Activated T-cell treated with anti-CD3 and anti-CD28 coated beads for 48 hours (primary cell): Measurements from ENCODE around the gene RFC5.
A peak's percentile ranks its signal among the peaks of the same experiment; 100 is the strongest.
"Not testable (repeated sequence)": the region's sequence is repeated elsewhere in the genome, so short reads cannot be mapped to it uniquely, and the experiment has no call there.

Experiments used
- DNase-seq: peaks from one replicate; pipeline ENCODE4 v3.0.0-alpha.2; 2020; ENCODE audit warnings: low read depth

Gene RFC5, protein sequence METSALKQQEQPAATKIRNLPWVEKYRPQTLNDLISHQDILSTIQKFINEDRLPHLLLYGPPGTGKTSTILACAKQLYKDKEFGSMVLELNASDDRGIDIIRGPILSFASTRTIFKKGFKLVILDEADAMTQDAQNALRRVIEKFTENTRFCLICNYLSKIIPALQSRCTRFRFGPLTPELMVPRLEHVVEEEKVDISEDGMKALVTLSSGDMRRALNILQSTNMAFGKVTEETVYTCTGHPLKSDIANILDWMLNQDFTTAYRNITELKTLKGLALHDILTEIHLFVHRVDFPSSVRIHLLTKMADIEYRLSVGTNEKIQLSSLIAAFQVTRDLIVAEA

DNA sequence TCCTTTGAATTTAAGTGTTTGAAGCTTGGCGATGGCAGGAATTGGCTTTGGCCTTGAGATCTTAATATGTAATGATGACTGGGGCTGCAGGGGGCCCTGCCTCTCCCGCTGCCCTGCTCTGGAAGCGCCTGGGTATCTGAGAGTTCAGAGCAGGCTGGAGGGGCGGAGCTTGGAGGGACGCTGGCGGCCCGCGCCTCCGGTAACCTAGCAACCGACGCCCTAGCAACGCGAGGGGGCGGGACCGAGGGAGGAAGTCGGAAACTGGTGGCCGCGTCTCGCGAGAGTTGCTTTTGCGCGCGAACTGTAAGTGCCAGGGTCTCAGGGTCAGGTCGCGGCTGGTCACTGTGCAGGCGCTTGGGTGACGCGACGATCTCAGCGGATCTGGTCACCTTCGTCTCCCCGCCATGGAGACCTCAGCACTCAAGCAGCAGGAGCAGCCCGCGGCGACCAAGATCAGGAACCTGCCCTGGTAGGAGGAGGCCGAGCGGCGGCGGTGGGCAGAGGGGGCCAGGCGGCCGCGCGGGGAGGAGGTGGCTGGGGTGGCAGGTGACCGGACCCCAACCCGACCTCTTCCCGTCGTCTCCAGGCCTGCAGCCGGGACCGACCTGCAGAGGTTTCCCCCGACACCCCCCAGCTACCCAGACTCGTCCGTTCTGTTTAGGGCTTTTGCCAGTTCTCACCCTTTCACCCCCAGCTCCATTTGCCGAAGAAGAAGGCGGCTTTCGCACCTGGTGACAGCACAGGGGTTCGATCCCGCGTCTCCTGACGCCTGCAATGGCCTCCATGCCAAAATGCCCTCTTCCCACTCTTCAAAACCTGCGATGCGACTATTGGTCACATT, at the start of gene RFC5:
RFC5 (plus strand) TSS at position 280 of the 841 bp plus-strand sequence; CDS start at position 405, 125 bp downstream.
- peak; percentile 98 for DNase-seq

DNA sequence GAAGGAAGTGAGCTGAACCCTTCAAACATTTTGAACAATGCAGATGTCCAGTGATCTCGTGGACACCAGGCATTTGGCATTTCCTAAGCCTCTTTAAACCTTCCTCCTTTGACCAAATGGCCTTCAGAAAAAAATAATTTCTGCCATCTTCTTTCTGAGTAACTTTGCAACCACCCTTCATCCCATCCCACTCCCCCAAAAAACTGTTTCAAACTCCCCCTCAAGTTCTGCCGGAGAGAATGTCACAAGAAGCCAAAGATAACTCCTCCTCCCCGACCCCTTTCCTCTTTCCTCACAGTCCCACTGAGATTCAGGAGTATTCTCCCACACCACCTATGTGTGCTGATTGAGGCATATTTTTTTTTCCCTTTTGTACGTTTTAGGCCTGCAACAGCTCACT, 49.5 kb upstream of the RFC5 start:
- no peak for DNase-seq

DNA sequence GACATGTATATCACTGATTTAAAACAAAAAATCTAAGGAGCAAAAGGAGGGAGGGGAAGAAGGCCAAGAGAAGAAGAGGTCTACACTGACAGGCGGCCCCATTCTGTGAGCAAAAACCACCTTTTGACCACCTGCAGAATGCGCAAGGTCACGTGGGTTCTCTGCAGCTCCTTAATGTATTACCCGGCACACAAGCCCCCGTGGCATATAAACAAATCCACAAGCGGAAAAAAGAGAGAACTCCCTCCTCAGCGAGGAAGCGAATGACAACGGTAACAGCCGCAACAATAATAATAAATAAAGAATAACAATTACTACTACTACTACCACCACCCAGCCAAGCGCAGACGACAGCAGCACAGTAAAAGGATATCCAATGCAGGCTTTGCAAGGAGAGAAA, 49.0 kb upstream of the RFC5 start:
- no peak for DNase-seq

DNA sequence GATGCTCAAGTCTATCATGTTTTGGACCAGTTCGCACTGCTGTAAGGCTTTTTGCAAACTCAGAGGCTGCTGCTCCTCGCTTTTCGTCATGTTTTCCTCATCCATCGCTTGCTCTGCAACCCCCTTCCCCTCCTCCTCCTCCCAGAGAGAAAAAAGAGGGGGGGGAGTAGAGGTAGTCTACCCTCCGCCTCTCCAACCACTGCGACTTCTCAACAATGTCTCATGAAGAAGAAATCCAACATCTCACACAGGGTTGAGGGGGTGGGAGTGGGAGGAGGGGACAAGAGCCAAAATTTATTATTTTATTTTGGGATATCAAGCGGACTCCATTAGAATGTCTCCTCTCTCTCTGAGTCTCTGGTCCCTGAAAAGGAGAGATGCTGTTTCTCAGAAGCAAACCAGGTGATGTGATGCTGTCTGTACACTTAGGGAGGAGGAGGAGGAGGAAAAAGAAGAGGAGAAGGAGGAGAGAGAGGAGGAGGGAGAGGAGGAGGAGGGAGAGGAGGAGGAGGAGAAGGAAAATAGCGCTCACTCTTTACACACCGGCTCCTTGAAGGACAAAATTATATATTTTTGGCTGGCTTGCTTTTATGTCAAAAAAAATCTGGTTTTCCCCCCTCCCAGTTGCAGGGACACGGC, 48.2 kb upstream of the RFC5 start:
- DNase-seq: no peak

DNA sequence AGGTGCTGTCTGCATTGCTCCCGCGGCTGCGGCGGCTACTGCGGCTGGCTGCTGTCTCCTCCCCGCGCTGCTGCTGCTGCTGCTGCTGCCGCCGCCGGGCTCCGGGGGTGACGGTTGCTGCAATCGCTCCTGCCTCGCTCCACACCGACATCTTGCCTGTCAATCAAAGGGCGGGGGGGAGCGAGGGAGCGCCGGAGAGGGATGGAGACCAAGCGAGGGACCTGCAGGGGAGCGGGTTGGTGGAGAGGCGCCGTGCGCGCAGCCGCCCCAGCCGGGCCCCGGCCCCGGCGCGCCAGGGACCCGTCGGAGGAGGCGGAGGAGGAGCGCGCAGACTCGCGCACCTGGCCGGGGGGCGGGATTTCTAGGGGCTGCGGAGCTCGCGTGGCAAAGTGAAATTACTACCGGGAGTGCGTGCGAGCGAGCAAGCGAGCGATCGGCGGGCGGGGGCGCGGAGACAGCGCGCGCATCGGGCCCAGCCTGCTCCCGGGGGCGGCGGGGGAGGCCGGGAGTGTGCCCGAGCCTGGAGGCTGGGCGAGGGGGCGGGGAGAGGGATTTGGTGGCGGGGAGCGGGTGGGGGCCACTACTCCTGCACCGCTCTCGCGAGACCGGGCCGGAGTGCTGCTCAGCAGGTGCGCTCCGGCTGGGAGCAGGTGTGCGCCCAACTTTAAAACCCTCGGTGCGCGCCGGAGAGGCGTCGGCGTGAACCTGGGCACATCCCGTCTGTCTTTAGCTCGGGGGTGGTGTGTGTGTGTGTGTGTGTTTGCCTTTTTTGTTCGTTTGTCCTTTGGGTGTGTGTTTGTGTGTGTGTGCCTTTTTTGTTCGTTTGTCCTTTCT, 47.5 kb upstream of the RFC5 start, which contains the start of gene KSR2:
KSR2 (minus strand) TSS at position 165 of the 834 bp plus-strand sequence. CDS start 735 bp downstream, outside the sequence.
- peak; percentile 57 for DNase-seq

DNA sequence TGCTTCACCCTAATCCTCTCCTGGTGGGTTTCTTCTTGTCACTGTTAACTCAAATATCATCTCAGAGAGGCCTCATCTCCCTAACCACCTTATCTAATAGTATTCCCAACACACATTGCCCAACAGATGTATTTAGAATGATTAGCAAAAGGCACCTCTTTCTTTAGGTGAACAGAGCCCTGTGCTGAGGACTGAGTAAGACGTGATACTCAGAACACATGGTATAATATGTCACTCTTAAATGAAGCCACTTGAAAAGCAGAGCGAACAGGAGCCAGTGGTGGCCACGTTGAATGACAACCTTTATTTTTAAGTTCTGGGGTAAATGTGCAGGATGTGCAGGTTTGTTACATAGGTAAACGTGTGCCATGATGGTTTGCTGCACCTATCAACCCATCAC, 46.2 kb upstream of the RFC5 start:
- no peak for DNase-seq

DNA sequence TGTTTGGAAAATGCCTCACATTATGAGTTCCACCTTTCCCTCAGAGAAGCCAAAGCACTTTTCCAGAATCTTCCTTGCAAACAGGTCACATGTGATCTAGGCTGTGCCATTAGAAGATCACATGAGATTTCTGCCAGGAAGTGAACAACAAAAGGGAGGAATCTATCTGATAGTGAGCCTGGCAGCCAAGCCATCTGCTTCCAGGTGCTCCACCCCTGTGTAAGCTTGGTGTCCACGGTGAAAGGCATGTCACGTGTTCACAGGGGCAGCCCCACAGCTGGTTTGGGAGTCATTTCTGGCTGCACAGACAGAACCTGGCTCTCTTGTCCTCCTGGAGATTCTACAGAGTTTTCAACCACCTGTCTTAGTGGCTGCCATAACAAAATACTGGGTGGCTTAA, 44.2 kb upstream of the RFC5 start:
- DNase-seq: no peak

DNA sequence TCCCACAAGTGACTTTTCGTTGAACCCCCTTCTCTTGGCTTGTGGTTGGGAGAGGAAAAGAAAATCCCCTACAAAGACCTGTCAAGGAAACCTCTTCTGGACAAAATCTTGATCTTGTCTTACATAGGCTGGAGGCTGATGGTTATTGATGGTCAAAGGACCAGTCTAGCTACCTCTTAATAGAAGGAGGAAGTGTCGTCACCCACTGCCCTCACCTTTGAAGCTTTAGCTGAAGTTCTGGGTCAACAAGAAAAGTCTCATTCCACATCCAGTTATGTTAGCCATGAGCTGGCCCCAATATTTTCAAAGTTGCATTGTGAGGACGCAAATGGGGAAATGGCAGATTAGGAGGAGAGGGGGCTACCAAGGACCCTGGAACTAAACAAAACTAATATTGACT, 41.5 kb upstream of the RFC5 start:
- no peak for DNase-seq

DNA sequence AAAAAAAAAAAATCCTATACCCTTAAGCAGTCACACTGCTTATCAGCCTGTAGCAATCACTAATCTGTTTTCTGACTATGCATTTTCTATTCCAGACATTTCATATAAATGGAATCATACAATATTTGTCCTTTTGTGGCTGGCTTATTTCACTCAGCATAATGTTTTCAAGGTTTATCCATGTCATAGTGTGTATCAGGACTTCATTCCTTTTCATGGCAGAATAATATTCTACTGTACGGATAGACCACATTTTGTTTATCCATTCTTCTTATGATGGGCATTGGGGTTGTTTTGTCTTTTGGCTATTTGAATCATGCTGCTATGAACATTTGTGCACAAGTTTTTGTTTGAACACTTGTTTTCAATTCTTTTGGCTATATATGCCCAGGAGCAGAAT, 39.1 kb upstream of the RFC5 start:
- no peak for DNase-seq

DNA sequence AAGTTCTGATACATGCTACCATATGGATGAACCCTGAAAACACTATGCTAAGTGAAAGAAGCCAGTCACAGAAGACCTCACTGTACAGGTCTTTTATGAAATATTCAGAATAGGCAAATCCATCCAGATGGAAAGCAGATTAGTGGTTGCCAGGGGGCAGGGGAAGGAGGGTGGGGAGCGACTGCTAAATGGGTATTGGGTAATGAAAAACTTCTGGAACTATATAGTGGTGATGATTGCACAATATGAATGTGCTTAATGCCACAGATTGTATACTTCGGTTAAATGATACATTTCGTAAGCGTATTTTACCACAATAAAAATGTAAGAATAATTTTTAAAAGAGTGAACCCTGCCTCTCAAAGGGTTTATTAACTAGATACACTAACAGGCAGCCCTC, 35.9 kb upstream of the RFC5 start:
- no peak for DNase-seq

DNA sequence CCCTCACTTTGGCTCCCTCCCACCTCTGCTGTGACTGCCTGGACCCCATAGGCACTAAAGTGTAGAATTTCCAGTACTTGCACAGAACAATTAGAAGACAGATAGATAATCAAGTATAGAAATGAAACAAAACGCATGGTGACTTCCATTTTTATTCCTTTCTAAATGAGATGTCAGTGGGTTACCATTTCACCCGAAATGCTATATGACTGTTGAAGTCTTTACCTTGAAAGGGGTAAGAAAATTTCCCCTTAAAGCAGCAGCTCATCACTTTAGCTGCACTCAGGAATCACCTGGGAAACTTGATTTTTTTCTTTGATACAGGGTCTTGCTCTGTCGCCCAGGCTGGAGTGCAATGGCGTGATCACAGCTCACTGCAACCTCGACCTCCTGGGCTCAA, 35.2 kb upstream of the RFC5 start:
- DNase-seq: no peak

DNA sequence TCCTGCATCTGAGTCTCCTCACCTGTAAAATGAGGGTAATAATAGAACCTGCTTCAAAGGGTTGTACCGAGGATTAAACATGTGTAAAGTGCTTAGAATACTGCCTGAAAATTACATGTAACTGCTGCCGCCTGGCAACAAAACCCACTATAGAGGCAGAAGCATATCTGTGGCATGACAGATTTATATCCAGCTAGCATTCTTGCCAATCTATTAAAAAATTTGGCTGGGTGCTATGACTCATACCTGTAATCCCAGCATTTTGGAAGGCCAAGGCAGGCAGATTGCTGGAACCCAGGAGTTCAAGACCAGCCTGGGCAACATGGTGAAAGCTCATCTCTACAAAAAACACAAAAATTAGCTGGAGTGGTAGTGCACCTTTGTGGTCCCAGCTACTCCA, 31.3 kb upstream of the RFC5 start:
- no peak for DNase-seq

DNA sequence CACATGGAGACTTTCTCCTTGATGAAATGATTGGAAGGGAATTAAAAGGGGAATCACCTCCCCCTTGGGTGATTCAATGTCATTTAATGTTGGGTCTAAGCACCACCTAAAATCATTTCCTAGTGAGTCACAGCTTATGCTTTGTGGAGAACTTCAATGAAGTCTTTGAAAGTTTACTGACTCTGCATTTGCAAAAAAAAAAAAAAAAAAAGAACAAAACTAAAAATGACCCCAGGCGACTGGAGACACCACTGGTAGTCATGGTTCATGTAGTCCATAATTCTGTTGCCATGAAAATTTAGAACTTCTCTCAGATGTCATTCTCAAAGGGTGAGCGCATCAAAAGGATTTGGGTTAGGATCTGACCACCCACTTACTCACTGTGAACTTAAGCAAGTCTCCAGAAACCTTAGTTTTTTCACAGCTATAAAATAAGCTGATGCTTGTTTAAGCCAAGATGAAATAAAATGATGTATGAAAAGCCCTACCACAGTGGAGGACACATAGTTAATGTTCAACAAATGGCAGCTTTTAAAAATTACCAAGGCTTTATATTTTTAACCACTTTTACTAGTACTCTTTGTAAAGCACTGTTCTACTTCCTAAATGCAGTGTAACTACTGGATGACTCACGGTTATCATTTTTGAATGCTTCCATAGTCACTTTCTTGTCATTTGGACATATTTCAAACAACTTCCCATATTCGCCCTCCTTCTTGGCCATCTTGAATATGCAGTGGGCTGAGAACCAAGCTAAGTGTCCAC, 29.6 kb upstream of the RFC5 start:
- DNase-seq: no peak

DNA sequence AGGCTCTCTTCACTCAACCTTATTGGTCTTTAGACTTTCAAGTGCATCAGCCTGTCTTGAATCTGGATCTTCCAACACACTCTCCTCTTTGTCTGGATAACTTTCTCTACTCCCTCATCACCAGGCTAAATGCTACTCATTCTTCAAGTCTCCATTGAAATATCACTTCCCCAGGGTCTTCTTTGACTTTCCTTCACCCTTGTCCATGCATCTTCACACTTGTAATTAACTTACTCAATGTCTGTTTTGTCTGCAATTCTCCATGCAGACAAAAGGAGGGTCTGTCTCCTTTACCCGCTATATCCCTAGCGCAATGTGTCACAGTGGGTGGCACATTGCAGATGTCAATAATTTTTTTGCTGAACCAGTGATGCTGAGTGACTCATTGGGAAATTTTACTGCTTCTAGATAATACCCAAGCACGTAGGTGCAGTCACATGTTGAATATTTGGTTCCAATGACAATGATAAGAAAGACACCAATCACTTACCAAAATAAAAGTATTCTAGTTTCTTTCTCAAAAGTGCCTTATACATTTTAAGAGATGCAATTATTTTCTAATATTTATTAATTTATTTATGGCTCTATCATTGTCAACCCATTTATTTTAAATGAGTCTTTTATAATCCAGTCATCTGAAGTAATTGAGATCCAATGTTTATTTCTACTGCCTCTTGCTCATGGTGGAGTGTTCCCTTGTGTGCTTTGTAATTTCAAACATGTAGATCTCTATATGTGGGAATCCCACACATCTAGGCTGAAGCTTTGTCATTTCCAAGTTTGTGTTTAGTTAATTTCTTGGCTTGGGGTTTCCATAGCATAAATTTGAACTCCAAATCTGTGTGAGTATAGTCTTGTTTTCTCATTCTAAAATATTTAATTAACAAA, 21.7 kb upstream of the RFC5 start:
- DNase-seq: no peak

DNA sequence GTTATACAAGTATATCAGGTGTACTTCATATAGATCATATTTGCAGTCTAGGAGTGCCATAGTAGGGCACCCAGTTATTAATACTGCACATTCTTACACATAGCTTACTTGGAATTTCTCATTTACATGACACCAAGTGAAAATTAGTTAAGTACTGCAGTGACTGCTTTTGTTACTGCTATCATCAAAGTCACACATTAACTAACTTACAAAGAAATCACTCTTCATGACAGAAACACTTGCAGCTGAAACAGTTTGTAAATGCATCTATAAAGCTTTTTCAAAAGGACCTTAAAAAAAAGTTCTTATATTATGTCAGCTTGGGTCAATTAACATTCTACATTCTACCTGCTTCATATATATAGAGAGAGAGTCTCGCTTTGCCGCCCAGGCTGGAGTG, 17.8 kb upstream of the RFC5 start:
- DNase-seq: no peak

DNA sequence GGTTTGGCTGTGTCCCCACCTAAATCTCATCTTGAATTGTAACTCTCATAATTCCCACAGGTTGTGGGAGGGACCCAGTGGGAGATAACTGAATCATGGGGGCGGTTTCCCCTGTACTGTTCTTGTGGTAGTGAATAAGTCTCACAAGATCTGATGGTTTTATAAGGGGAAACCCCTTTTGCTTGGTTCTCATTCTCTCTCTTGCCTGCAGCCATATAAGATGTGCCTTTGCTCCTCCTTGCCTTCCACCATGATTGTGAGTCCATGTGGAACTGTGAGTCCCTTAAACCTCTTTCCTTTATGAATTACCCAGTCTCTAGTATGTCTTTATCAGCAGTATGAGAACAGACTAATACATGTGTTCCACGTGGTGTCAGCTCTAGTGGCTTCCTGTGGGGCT, 16.7 kb upstream of the RFC5 start:
- not testable (repeated sequence) for DNase-seq

DNA sequence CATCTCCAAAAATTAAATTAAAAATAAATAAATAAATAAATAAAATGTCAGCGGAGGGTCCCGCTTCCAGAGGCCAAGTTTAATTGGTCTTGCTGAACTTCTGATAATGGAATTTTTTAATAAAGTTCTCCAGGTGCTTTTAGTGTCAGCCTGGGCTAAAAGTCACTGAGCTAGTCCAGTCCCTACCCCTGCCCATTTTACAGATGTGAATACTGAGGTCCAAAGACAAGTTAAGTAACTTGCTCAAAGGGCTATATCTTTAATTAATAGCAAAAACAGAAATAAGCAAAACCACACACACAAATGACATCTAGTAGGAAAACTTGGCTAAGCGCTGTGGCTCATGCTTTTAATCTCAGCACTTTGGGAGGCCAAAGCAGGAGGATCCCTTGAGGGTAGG, 5.6 kb upstream of the RFC5 start:
- DNase-seq: no peak

DNA sequence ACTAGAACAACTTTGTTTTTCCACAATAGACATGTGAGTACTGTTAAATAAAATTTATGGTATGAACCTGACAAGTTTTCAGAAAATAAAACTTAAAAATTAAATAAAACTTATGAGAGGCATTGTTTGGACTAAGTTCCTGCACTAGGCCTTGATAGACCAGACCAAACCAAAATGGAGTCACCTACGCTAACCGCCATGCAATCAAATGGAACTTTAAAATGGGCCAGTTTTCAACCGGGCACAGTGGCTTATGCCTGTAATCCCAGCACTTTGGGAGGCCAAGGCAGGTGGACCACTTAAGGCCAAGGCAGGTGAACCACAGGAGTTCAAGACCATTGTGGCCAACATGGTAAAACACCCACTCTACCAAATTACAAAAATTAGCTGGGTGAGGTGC, 5.1 kb upstream of the RFC5 start:
- DNase-seq: no peak

DNA sequence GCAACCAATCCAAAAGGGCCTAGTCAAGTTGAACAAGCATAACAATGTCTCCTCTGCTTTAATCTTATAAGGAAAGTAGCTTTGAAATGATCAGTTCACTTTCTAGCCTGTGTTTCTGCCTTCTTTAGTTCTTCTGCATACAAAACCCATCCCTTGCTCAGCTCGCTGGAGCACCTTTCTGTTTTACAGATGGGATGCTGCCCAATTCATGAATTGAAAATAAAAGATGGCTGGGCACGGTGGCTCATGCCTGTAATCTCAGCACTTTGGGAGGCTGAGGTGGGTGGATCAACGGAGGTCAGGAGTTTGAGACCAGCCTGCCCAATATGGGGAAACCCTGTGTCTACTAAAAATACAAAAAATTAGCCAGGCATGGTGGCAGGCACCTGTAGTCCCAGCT, 4.5 kb upstream of the RFC5 start:
- no peak for DNase-seq

DNA sequence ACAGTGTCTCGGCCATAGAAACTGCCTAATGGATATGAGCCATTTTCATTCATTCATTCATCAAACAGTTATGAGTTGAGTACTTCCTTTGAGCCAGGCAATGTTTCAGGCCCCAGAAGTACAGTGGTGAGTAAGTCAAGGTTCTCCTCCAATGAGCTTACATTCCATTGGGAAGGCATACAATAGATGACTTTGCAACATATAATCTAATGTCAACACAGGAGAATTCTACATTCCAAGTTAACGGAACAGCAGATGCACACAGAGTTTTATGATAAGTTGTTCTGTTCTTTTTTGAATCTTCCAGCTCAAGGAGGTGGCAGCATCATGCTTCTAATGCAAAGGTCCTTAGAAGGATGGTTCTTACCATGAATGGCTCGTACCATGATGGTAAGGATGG, 3.2 kb upstream of the RFC5 start:
- no peak for DNase-seq
